GM21717 (cell line): ENCODE data around the gene E2F7.
"Not testable (repeated sequence)": the region's sequence is repeated elsewhere in the genome, so short reads cannot be mapped to it uniquely, and the experiment has no call there.

ENCODE experiments used
- ATAC-seq: cut with Tn5 transposase; IDR thresholded peaks from one replicate; pipeline ENCODE4 v1.9.1; 2021; ENCODE audit warnings: mild to moderate bottlenecking, moderate library complexity; ENCODE audit not compliant: unreplicated experiment

E2F7 gene, protein sequence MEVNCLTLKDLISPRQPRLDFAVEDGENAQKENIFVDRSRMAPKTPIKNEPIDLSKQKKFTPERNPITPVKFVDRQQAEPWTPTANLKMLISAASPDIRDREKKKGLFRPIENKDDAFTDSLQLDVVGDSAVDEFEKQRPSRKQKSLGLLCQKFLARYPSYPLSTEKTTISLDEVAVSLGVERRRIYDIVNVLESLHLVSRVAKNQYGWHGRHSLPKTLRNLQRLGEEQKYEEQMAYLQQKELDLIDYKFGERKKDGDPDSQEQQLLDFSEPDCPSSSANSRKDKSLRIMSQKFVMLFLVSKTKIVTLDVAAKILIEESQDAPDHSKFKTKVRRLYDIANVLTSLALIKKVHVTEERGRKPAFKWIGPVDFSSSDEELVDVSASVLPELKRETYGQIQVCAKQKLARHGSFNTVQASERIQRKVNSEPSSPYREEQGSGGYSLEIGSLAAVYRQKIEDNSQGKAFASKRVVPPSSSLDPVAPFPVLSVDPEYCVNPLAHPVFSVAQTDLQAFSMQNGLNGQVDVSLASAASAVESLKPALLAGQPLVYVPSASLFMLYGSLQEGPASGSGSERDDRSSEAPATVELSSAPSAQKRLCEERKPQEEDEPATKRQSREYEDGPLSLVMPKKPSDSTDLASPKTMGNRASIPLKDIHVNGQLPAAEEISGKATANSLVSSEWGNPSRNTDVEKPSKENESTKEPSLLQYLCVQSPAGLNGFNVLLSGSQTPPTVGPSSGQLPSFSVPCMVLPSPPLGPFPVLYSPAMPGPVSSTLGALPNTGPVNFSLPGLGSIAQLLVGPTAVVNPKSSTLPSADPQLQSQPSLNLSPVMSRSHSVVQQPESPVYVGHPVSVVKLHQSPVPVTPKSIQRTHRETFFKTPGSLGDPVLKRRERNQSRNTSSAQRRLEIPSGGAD

DNA sequence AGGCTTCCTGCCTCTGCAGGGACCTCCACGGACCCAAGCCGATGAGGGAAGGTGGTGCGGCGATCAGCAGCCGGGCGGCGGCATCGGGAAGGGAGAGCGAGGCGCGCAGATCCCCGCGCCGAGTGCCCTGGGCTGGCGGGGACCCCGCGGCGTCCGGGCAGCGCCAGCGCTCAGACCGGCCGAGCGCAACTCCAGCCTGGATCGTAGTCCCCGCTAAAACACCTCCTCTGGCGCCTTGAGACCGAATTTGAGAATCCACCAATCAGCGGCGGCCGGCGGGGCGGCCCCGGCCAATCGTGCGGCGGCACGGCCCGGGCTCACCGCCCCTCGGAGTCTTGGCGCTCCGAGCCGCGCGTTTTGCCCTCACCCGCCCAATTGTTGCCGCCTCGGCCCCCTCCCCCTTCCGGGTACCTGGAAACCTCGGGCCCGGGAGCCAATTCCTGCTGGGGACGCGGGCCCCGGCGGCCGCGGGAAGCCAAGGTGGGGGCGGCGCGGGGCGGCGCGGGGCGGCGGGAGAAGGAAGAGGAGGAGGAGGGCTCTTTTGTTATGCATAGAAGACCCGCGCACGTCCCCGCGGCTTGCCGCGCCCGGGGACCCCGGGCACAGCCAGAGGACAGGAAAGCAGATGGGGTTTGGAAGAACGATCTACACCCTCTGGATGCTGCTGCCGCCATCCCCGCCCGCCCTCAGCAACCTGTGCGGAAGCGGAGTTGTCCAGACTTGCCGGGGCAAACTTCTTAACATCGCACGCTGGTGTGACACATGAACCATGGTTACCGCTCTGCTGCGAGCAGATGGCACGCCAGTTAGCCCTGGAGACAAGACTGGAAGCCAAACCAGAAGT lies at the start of gene E2F7:
Gene E2F7, minus strand, starts transcription at position 209 of the 844 bp plus-strand sequence. CDS start 934 bp downstream, outside the sequence.
- ATAC-seq = peak; percentile 73

DNA sequence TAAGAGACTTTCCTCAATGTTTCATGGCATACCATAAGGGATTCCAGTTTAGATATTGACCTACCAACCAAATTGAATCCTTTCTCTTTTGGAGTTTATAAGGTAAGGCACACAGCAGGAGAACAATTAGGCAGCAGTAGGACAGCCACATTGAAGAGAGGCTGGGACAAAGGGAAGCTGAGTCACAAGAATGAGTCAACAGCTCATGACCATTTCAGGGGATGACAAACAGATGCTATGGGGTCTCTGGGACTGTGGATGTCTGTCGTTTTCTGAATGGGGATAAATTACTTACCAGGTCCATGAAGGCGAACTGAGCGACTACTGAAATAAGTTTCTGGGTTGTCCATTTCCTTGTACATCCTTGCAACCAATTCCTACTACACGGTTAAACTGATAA lies 48.6 kb upstream of the E2F7 start:
- ATAC-seq = no peak

DNA sequence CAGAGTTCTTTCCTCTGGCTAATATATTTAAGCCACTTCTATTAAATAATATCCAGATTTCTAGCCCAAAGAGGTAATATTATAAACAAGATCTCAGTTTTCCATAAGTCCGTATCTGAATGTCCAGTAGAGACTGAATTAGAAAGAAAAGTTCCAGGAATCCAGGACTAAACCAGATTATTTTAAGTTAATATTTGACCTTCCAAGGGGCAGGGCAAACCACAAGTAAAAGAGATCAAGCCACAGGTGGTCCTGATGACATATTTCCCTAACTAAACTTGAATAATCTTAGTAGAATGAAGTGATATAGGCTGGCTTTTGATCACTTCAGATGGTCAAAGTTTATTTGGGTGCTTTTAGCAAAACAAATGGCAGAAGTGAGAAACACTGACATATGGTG lies 43.3 kb upstream of the E2F7 start:
- ATAC-seq = no peak

GRCh38 chr12:77107121-77107520 lies 41.8 kb upstream of the E2F7 start:
- ATAC-seq = no peak

DNA sequence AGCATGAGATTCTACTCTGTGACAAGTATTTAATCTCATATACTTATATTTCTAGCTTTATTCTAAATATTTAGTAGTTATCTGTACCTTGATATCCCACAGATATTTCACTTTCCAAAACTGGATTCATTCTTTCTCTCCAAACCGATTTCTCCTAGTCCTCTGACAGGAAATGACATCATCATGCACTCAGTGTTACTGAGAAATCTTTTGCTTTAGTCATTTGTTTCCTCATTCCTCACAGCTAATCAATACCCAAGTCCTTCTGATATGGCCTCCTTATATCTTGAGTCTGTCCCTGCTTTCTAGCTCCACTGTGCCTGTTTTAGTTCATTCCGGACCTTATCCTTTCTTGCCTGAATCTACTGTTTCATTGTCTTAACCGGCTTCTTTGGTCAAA lies 39.4 kb upstream of the E2F7 start:
- ATAC-seq = no peak

GRCh38 chr12:77104286-77104685 lies 38.9 kb upstream of the E2F7 start:
- no peak for ATAC-seq

DNA sequence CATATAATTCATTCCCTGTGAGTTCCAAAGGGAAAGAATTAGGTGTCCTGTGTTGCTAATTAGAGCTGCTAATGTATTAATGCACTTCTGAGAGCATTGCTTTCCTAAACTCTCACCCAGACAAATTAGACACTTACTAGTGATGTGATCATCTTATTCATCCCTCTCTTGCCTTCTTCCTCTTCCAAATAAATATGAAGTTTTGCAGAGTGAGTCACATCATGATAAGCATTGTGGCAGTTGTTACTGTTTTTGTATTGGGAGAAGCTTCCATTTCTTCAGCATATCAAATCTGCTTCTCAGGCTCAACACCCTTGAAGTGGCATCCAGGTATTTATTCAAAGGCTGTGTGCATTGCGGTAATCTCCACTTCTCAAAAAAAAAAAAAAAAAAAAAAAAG lies 37.3 kb upstream of the E2F7 start:
- no peak for ATAC-seq

- no peak for ATAC-seq
Observed at GRCh38 chr12:77102123-77102522, 36.8 kb upstream of the E2F7 start.

GRCh38 chr12:77099799-77100198 lies 34.4 kb upstream of the E2F7 start:
- no peak for ATAC-seq

DNA sequence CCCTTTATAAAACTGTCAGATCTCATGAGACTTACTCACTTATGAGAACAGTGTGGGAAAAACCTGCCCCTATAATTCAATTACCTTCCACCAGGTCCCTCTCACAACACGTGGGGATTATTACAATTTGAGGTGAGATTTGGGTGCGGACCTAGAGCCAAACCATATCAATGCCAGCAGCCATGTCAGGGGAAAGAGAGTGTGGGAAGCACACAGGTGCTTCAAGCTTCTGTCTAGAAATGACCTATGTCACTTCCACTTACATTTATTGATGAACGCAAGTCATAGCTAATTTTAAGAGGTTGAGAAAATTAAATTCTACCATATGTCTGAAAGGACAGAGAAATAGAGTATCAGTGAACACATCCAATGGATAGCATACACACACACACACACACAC lies 32.5 kb upstream of the E2F7 start:
- no peak for ATAC-seq

GRCh38 chr12:77092227-77092626 lies 26.9 kb upstream of the E2F7 start:
- ATAC-seq = not testable (repeated sequence)

DNA sequence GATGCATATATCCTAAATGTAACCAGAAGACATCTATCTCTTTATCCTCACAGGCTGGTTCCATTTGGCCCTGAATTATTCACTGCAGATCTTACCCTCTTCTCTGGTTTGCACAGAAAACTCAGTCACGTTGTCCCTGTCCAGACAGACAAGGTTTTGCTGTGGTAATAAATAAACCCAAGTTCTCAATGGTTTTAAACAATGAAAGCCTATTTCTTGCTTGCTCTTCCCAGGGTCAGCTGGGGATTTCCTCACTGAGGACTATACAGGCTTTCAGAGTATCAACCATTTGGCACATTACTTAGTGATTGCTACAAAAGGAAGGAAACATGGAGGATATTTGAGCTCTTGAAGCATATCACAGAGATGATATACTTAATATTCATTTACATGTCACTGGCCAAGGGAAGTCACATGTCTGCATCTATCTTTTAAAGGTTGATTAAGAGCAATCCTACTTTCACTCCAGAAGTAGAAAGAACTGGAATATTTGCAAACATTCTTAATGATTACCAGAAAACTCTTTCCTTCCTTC lies 24.4 kb upstream of the E2F7 start:
- ATAC-seq = no peak

DNA sequence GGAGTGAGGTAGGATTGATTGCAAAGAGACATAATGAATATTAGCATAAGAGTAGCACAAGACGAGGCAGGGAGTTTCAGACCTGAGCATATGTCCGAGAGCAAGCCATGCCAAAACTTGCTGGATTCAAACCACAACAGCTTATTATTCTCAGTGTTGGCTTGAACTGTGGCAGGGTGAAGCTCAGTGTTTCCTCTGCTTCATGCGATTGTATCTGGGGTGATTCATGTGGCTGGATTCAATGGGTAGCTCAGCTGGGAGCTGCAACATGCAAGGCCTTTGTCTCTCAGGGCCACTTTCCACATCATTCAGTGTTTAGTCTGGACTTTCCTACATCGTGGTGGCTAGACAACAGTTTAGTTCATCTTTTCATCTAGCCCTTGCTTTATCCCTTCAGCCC lies 22.1 kb upstream of the E2F7 start:
- no peak for ATAC-seq

DNA sequence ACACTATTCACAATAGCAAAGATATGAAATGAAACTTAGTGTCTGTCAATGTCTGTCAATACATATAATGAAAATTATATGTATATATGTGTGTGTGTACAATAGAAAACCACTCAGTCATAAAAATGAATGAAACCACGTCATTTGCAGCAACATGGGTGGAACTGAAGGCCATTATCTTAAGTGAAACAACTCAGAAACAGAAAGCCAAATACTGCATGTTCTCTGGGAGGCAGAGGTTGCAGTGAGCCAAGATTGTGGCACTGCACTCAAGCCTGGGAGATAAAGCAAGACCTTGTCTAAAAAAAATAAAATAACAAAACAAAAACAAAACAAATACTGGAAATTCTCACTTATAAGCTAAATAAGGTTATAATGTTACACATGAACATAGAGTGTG lies 16.7 kb upstream of the E2F7 start:
- ATAC-seq = no peak

- ATAC-seq = no peak
Observed at GRCh38 chr12:77079631-77080030, 14.3 kb upstream of the E2F7 start.

DNA sequence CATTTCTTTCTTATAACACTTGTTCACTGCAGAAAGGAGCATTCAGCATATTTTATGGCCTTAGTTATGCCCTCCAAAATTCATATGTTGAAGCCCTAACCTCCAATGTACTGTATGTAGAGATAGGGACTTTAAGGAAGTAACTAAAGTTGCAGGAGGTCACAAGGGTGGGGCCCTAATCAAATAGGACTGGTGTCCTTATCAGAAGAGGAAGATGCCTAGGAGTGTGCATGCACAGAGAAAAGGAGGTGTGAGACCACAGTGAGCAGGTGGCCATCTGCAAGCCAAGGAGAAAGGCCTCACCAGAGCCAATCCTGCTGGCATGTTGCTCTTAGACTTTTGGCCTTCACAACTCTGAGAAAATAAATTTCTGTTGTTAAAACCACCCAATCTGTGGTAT lies 12.9 kb upstream of the E2F7 start:
- ATAC-seq = no peak

DNA sequence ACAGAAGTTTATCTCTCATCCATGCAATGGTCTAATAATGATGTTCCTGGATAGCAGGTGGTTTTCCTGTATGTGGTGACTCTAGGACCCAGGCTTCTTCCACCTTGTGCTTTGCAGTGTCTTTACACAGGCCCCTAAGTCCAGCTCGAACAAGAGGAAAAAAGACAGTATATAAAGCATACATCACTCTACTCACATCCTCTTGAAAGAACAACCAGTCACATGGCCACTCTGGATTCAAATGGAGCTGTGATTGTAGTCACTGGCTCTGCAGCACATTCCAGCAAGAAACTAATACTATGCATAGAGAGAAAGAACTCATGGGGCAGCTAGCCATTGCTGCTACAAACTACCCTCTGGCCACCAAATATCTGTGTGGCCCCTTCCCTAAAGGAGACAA lies 11.5 kb upstream of the E2F7 start:
- no peak for ATAC-seq

- ATAC-seq = not testable (repeated sequence)
Observed at GRCh38 chr12:77073894-77074293, 8.5 kb upstream of the E2F7 start.

DNA sequence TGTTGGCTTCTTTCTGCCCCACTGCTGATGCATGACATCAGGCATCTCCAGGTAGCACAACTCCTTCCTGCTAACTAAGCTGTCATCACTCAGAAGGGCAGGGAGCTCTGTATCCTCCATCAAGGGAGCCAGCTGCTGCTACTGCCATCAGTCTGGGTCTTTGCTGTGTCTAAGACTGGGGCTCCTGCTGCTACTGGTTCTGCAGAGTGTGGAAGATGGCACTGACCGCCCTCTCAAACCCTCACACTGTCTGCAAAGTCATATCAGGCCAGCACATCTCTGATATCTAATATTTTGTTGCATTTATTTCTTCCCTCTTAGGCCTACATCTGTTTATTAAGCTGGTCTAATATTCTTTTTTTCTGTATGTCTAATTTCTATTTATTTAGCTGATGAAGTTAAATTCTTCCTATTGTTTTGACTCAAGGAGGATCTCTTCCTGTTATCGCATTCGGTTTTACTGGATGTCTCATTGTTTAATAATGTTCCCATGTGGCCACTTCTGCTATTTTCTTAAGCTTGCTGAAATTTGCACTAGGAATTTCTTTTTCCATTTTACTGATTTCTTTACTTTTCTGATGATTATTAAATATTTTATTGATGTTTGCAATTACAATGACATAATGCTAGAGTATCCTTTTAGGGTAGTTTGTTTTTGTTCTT lies 7.6 kb upstream of the E2F7 start:
- ATAC-seq = no peak

DNA sequence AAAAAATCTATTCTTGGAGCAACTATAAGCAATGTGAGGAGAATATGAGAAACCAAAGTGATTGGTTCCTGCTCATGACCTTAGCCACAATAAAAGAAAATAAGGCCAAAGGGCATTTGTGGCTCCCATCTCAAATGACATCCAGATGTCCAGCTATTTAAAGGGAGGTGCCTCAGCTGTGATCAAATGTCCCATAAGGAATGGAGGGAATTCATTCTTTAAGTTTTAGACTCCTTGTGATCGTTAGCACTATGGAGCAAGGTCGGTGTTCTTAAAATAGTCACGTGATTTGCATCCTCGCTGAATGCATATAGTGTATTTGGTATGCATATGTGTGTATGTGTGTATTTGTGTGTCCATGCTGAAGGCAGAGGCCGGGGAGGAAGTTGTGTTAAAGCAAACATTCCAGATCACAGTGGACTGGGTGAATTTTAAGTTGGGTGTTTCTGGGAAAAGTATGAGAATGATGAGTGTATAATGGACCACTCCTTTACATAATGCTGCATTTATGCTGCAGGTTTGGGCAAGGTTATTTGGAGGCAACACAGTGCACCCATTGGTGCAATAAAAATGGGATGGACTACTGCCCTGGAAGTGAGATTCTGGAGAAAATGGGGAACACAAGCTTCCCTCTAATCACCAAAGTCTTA lies 5.6 kb upstream of the E2F7 start:
- ATAC-seq = peak; percentile 3
